C4-2B (cell line): ENCODE measurements around the gene LRBA.

Experiments
- CTCF ChIP-seq: fragments of 450-650 bp; conservative IDR thresholded peaks from 2 replicates; pipeline ENCODE4 v1.5.1; 2017; ENCODE audit warnings: mild to moderate bottlenecking
- ZFX ChIP-seq: fragments of 450-650 bp; IDR thresholded peaks from 2 replicates; pipeline ENCODE4 v1.6.1; 2017

- TF ChIP-seq ZFX: no peak
- no peak for TF ChIP-seq CTCF
Measured at GRCh38 chr4:150289198-150289597, 725.9 kb downstream of the LRBA start.
